OCI-LY7 (cell line): ENCODE data around the gene CTBP2. TPM values are rescaled to one million over a fixed set of nuclear protein-coding genes. Genes with fewer than 3 reads are reported as not detected.

Experiments used
- BruUV-seq: library from RNA; stranded (reverse); fragments of 400-500 nt; replicated peaks from 2 replicates; lab custom pipeline; 2021; lab: Mats Ljungman, UMichigan
- CTCF ChIA-PET: fragments of 300-600 bp; sonication (Branson Sonifier 250); formaldehyde crosslinking; loops from one replicate; lab custom pipeline; 2022; ENCODE audit warnings: antibody characterized with exemption; ENCODE audit not compliant: unreplicated experiment; lab: Charles Lee
- POLR2A ChIA-PET: fragments of 300-600 bp; sonication (Branson Sonifier 250); formaldehyde crosslinking; loops from one replicate; lab custom pipeline; 2022; ENCODE audit warnings: antibody characterized with exemption; lab: Charles Lee
- DNase-seq: peaks from one replicate; pipeline ENCODE4 v3.0.0-alpha.2; 2015; ENCODE audit warnings: low spot score
- H2AFZ ChIP-seq: fragments of 200-600 bp; sonication (generic), shearing (Covaris generic); 2 replicates; pipeline ENCODE4 v1.6.1; 2014; ENCODE audit warnings: mild to moderate bottlenecking, antibody characterized with exemption, low read length, moderate library complexity
- H3K27ac ChIP-seq: fragments of 200-600 bp; sonication (generic); 2 replicates; pipeline ENCODE4 v1.5.1; 2014; ENCODE audit warnings: mixed run types, low read depth, mild to moderate bottlenecking, moderate library complexity, low read length, inconsistent platforms; ENCODE audit not compliant: poor library complexity, severe bottlenecking
- H3K36me3 ChIP-seq: fragments of 200-600 bp; sonication (generic); 2 replicates; pipeline ENCODE4 v1.6.1; 2014; ENCODE audit warnings: mild to moderate bottlenecking, antibody characterized with exemption, low read length, moderate library complexity, mixed read lengths; ENCODE audit not compliant: insufficient read depth
- H3K4me1 ChIP-seq: fragments of 200-600 bp; sonication (generic); 2 replicates; pipeline ENCODE4 v1.5.1; 2014; ENCODE audit warnings: mild to moderate bottlenecking, low read length; ENCODE audit not compliant: insufficient read depth, poor library complexity, severe bottlenecking
- H3K4me2 ChIP-seq: fragments of 200-600 bp; sonication (generic); 2 replicates; pipeline ENCODE4 v1.6.1; 2014; ENCODE audit warnings: mild to moderate bottlenecking, low read length
- H3K4me3 ChIP-seq: fragments of 200-600 bp; sonication (generic); 2 replicates; pipeline ENCODE4 v1.5.1; 2014; ENCODE audit warnings: mild to moderate bottlenecking, low read depth, low read length; ENCODE audit not compliant: poor library complexity, severe bottlenecking
- H3K79me2 ChIP-seq: fragments of 200-600 bp; sonication (generic); 2 replicates; pipeline ENCODE4 v1.6.1; 2016; ENCODE audit warnings: low read depth, mild to moderate bottlenecking, low read length, moderate library complexity, mixed read lengths; ENCODE audit not compliant: insufficient read depth
- H3K9me2 ChIP-seq: fragments of 200-600 bp; sonication (generic); 2 replicates; pipeline ENCODE4 v1.6.1; 2016; ENCODE audit warnings: mild to moderate bottlenecking, low read length, mixed read lengths; ENCODE audit not compliant: insufficient read depth
- H3K9me3 ChIP-seq: fragments of 200-600 bp; sonication (generic); 2 replicates; pipeline ENCODE4 v1.6.1; 2014; ENCODE audit warnings: mild to moderate bottlenecking, mixed run types, low read length, mixed read lengths
- H4K20me1 ChIP-seq: fragments of 200-600 bp; sonication (generic); 2 replicates; pipeline ENCODE4 v1.6.1; 2014; ENCODE audit warnings: mild to moderate bottlenecking, antibody characterized with exemption, low read length, moderate library complexity, mixed read lengths; ENCODE audit not compliant: insufficient read depth
- EZH2phosphoT487 ChIP-seq: fragments of 200-600 bp; sonication (generic); IDR thresholded peaks from 2 replicates; pipeline ENCODE4 v1.6.1; 2018; ENCODE audit warnings: low read depth, borderline replicate concordance, mild to moderate bottlenecking, mixed run types, antibody characterized with exemption, low read length, moderate library complexity, mixed read lengths
- intact Hi-C: fragments of 100-400 bp; cut with micrococcal nuclease; formaldehyde crosslinking; loops from one replicate; pipeline ENCODE4 v1.10.0; 2022; ENCODE audit not compliant: unreplicated experiment
- total RNA-seq, 2 experiments: library from RNA; depleted of rRNA in 1 of 2; stranded (reverse); fragments of >200 nt in 1 of 2; shearing (Covaris generic) in 1 of 2; gene quantifications; 2 replicates each; pipeline ENCODE4 v1.2.3, GENCODE V29; 2014 to 2022
- TF ChIP-seq, protein P1 (sequence below): fragments of 200-600 bp; sonication (generic); conservative IDR thresholded peaks from 2 replicates; pipeline ENCODE4 v1.5.1; 2014; ENCODE audit warnings: mild to moderate bottlenecking, antibody characterized with exemption, low read length, moderate library complexity, mixed read lengths

The CTBP2 gene
- total RNA-seq, 2 experiments from 2014 or later = not detected

DNA sequence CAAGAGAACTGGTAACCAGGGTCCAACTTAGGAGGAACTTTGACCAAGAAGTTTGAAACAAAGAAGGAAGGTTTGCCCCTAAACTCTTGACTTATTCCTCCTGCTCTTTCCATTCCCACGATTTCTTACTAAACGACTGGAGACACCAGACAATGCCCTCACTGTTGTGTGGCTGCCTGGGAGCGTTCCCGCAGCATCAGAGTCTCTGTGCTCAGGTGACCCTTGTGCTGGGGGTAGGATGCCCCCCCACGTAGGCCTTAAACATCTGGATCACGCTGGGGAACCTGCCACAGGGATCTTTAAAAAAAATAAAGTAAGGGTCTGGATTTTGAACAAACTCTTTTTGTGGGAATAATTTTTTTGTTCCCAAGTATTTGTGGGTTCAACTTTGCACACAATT lies 30.1 kb upstream of the CTBP2 start:
- BruUV-seq = no TSS peak
- intact Hi-C loops = no loop called here
- POLR2A ChIA-PET = no interaction called here
- no peak for DNase-seq
- no peaks in the 10 kb centered on the region for H3K79me2 ChIP-seq
- no peak overlapping the region for H3K4me3 ChIP-seq
- no peak overlapping the region for H3K4me2 ChIP-seq
- H3K9me3 ChIP-seq = no peaks in the 10 kb centered on the region
- CTCF ChIA-PET = no interaction called here
- H4K20me1 ChIP-seq = no peaks in the 10 kb centered on the region
- H3K36me3 ChIP-seq = no peaks in the 10 kb centered on the region
- H3K9me2 ChIP-seq = no peaks in the 10 kb centered on the region
- no peak overlapping the region for H3K27ac ChIP-seq
- no peaks in the 10 kb centered on the region for H3K4me1 ChIP-seq
- no peak for TF ChIP-seq EZH2phosphoT487
- TF ChIP-seq, protein P1, sequence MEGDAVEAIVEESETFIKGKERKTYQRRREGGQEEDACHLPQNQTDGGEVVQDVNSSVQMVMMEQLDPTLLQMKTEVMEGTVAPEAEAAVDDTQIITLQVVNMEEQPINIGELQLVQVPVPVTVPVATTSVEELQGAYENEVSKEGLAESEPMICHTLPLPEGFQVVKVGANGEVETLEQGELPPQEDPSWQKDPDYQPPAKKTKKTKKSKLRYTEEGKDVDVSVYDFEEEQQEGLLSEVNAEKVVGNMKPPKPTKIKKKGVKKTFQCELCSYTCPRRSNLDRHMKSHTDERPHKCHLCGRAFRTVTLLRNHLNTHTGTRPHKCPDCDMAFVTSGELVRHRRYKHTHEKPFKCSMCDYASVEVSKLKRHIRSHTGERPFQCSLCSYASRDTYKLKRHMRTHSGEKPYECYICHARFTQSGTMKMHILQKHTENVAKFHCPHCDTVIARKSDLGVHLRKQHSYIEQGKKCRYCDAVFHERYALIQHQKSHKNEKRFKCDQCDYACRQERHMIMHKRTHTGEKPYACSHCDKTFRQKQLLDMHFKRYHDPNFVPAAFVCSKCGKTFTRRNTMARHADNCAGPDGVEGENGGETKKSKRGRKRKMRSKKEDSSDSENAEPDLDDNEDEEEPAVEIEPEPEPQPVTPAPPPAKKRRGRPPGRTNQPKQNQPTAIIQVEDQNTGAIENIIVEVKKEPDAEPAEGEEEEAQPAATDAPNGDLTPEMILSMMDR = no peak
- no peak overlapping the region for H2AFZ ChIP-seq

DNA sequence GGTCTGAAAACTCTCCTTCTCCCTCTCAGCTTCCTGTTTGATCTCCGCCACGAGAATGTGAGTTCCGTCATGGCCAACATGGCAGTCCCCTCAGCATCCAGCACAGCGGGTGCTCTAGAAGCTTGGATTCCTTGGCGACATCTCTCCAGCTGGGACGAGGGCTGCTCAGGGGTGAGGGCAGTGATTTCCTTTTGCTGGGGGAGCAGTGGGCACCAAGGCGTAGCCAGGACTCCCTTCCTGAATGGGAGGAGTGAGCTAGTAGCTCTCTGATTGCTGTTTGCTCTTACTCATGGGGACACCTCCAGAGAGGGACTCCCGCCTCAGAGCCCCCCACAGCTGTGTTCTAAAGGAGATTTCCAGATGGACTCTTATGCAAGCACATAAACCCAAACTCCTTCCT lies 28.8 kb upstream of the CTBP2 start:
- Histone ChIP-seq H4K20me1 (no peaks in the 10 kb centered on the region), H3K4me1 (no peaks in the 10 kb centered on the region), H2AFZ (no peak overlapping the region), H3K36me3 (no peaks in the 10 kb centered on the region), H3K4me3 (no peak overlapping the region), H3K9me2 (no peaks in the 10 kb centered on the region), H3K4me2 (no peak overlapping the region), H3K79me2 (no peaks in the 10 kb centered on the region), H3K9me3 (no peaks in the 10 kb centered on the region), H3K27ac (no peak overlapping the region)
- ChIA-PET POLR2A (no interaction called here), CTCF (no interaction called here)
- TF ChIP-seq, protein P1 = no peak
- TF ChIP-seq EZH2phosphoT487 = no peak
- no peak for DNase-seq
- no TSS peak for BruUV-seq
- intact Hi-C loops = no loop called here

DNA sequence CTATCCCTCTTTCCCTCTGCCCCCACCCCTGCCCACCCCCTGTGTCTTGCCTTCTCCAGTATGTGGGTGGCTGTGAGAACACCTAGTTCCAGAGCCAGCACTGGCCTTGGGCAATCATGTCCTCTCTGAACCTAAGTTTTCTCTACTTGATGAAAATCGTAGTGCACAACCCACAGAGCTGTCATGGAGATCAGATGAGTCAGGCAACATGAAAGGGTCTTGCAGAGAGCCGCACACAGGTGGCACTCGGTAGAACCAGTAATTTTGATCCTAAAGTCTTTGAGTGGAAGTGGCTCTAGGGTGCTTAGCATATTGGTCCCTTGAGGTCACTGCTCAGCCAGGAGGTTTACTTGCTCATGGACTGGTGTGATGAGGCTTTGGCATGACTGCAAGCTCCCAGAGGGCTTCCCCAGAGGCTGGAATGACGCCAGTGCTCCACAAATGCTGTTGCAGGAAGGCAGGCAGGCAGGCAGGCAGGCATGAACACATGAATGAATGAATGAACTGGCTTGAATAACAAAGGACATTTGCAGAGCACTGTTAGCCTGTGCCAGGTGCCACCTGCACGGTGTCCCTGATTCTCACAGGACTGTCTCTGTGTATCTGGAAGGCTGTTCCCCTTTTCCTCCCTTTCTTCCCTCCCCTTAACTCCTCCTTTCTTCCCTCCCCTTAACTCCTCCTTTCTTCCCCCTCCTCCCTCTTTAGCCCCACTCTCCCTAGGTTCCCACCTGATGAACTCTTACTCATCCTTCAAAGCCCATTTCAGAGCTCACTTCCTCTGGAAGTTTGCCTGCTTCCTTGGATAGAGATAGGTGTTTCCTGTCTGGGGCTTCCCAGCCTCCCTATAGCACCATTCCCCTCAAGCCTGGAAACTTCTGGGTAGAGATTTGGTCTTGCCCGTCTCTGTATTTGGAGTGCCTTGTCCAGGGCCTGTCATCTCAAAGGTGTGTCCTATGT lies 27.2 kb upstream of the CTBP2 start:
- no peak for TF ChIP-seq EZH2phosphoT487
- TF ChIP-seq, protein P1 = no peak
- H3K4me2 ChIP-seq = no peak overlapping the region
- no peaks in the 10 kb centered on the region for H3K4me1 ChIP-seq
- no peak overlapping the region for H2AFZ ChIP-seq
- POLR2A ChIA-PET = no interaction called here
- no peaks in the 10 kb centered on the region for H3K79me2 ChIP-seq
- H3K36me3 ChIP-seq = no peaks in the 10 kb centered on the region
- H3K27ac ChIP-seq = no peak overlapping the region
- no peaks in the 10 kb centered on the region for H3K9me2 ChIP-seq
- BruUV-seq = no TSS peak
- intact Hi-C loops = no loop called here
- H3K4me3 ChIP-seq = no peak overlapping the region
- H3K9me3 ChIP-seq = no peaks in the 10 kb centered on the region
- CTCF ChIA-PET = no interaction called here
- H4K20me1 ChIP-seq = no peaks in the 10 kb centered on the region
- DNase-seq = no peak
